Breast epithelium (tissue), 3 donors: ENCODE data around the gene EP400.

Experiments used
- POLR2A ChIP-seq: fragments of 450-650 bp; IDR thresholded peaks from one replicate; pipeline ENCODE4 v1.6.1; 2016; ENCODE audit warnings: antibody characterized with exemption, mild to moderate bottlenecking, moderate library complexity
- POLR2AphosphoS5 ChIP-seq, 3 donors: sonication (generic); formaldehyde crosslinking; IDR thresholded peaks; one replicate each; pipeline ENCODE4 v1.6.1; 2017; ENCODE audit warnings: antibody characterized with exemption in 3 of 3
- TF ChIP-seq, protein P1 (sequence below), 3 donors: fragments of 450-650 bp; IDR thresholded peaks; one replicate each; pipeline ENCODE4 v1.5.1; 2016 to 2017; ENCODE audit warnings: antibody characterized with exemption in 3 of 3, mild to moderate bottlenecking in 3 of 3, moderate library complexity in 3 of 3

DNA sequence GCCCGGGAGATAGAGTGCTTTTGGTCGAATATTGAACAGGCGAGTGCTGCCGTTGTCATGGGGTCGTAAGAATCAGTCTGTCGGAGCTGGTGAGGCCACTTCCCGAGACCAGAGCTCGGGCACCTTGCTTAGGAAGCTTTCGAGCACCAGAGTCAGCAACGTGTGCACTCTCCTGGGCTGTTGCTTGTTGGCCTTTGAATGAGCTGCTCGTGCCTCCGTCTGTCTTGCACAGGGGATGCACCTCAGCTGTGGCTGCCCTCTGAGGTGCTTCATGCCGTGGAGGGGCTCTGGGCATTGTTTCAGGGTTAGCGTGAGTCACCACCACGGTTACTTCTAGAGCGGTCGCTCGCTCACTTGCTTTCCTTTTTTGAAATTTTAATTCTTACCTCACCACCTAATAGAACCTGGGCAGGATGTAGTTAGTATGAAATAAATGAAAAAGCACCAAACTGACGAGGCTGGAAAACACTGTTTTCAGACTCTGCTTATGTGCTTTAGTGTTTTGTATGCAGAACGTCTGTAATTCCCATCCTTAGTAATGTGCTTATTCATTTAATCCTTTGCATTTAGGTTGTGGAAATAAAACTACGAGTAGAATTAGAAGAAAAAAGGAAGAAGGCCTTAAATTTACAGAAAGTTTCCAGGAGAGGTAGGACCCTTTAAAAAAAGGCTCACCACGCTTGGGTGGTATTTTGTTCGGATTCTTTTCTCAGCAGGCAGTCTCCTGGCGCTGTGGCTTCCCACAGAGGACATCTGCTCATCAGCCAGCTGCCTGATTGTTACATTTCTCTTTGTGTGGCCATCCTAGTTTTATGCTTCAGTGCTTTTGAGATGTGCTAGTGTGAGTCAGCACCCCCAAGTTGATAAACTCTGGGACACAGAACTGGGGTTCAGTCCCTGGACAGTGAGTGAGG, 40.6 kb downstream of the EP400 start:
- TF ChIP-seq POLR2A (no peak), POLR2AphosphoS5 (IDR thresholded peaks at IDR 0.05) (no peak)
- TF ChIP-seq, protein P1, sequence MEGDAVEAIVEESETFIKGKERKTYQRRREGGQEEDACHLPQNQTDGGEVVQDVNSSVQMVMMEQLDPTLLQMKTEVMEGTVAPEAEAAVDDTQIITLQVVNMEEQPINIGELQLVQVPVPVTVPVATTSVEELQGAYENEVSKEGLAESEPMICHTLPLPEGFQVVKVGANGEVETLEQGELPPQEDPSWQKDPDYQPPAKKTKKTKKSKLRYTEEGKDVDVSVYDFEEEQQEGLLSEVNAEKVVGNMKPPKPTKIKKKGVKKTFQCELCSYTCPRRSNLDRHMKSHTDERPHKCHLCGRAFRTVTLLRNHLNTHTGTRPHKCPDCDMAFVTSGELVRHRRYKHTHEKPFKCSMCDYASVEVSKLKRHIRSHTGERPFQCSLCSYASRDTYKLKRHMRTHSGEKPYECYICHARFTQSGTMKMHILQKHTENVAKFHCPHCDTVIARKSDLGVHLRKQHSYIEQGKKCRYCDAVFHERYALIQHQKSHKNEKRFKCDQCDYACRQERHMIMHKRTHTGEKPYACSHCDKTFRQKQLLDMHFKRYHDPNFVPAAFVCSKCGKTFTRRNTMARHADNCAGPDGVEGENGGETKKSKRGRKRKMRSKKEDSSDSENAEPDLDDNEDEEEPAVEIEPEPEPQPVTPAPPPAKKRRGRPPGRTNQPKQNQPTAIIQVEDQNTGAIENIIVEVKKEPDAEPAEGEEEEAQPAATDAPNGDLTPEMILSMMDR (IDR thresholded peaks at IDR 0.05): no peak
